Activated CD4-positive, alpha-beta T cell treated with anti-CD3 and anti-CD28 coated beads, Interleukin-2, amount 50 U/mL, for 24 hours (primary cell): ENCODE measurements around the gene CYP2U1.

ENCODE experiments used
- DNase-seq, 2 donors: peaks; one replicate each; pipeline ENCODE4 v3.0.0-alpha.2; 2020; ENCODE audit warnings: low read depth in 1 of 2, low spot score in 1 of 2

The CYP2U1 gene

GRCh38 chr4:107978716-107979451, 47.5 kb downstream of the CYP2U1 start:
- no peak for DNase-seq

- no peak for DNase-seq
These were observed 56.8 kb downstream of the CYP2U1 start for GRCh38 chr4:107987916-107988762.

DNA sequence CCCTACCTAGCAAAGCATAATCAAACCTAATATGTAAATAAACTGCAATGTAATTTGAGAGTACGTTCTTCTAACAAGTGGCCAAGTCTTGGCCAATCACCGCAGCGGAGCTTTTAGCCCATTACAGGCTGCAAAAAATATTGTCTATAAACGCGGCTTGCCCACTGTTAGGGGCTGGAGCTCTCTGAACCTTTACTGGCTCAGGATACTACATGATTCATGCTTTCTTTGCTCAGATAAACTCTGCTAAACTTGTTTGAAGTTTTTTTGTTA, 57.4 kb downstream of the CYP2U1 start:
- DNase-seq = no peak

GRCh38 chr4:107989162-107989536, 57.8 kb downstream of the CYP2U1 start:
- DNase-seq = no peak

DNA sequence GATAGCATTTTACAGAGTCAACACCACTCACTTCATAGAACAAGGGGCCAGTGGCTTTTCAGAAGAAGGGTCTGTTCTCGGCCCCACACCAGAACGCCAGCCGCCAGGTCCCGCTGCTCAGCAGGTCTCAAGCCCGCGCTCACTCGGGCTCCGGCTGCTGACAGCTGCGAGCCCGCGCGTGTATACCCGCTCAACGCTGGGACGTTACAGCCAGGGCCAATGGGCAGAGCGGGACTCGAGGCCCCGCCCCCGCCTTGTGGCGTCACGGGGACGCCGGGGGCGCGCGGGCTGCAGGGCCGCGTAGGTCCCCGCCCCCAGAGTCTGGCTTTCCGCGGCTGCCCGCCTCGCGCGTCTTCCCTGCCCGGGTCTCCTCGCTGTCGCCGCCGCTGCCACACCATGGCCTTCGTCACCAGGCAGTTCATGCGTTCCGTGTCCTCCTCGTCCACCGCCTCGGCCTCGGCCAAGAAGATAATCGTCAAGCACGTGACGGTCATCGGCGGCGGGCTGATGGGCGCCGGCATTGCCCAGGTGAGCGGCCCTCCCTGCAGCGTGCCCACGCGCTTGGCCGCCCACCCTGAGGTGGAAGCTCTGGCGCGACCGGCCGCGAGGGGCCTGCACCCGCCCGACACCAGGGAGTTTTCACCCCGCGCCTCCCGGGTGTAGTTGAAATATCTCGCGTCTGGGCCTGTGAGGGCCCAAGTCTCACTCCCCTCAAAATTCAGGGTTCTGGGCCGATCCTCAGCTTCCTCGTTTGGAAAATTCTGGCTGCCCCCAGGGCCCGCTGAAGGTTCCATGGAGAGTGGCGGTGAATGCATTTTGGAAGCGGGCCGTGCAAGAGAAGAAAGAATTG, 58.4 kb downstream of the CYP2U1 start, which contains the start of gene HADH:
HADH (plus strand) TSS at position 353 of the 850 bp plus-strand sequence; CDS start at position 397, 44 bp downstream.
- DNase-seq = peak; percentile 85 to 89

- no peak for DNase-seq
These were observed 60.7 kb downstream of the CYP2U1 start for GRCh38 chr4:107991945-107992630.

DNA sequence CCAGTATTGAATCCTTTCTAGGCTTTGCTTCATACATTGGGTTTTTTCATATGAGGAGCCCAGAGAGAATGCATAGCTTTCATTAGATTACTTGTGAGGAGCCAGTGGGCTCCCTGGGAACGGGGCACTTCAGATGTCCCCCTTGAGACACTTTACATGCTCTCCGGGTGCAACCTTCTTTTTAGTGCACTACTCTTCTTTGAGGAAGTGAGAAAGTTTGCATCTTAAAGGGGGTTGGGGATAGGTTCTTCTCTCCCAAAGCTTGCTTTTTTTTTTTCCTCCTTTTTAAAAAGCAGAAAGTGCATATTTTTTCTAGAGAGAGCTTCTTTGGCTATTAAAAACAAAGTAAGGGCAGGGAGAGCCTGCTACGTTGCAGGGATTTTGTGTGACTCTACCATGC, 62.6 kb downstream of the CYP2U1 start:
- DNase-seq = no peak

GRCh38 chr4:107994894-107995293, 63.5 kb downstream of the CYP2U1 start:
- no peak for DNase-seq

DNA sequence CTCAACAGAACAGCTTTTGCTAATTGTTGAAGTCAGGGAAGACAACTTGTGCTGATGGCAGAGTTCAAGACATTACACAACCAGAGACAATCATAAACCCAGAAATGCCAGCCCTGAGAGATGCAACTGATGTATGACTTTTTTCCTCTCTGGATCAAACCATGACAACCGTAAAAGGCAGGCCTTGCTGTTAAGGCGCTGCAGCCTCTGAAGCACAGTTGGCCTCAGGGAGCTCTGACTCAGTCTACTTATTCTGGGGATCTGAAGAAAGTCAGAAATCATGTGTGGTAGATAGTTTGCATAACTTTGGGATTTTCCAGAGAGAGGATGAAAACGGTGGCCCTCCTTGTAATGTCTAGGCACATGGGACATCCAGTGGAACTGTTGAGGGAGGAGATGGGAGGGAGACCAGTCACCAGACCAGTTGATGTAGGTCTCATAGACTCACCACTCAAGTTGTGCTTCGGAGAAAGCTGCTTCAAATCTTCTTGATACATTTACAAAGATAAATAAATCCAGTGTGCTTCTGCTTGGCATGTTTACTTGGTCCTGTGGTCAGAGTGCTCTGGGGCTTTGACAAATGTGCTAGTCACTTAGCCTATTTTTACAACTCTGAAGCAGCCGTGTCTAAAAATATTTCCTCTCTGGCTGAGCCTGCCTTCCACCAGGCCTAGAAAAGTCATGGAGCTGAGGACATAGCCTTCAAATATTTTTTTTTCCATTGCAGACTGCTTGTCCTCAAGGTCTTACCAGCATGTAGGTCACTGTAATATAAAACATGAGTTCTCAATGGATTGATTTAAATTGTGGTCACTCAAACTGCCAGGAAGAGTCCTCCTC, 65.8 kb downstream of the CYP2U1 start:
- no peak for DNase-seq

DNA sequence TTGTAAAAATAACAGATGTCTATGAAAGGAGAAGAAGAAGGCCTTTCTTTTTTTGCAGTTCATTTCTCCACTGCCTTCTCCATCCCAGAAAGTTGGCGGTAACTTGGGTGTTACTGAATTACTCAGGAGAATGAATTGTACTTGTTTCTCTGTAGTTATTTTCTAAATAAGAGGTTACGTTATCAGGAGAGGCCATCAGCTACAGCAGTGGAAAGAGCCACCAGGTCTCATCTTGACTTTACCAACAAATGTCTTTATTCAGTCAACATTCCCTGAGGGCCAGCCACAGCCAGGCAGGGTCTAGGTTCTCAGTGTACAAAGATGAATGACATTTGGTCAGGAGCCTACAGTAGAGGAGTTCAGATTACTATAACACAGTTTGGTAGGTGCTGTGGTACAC, 66.4 kb downstream of the CYP2U1 start:
- DNase-seq = no peak

DNA sequence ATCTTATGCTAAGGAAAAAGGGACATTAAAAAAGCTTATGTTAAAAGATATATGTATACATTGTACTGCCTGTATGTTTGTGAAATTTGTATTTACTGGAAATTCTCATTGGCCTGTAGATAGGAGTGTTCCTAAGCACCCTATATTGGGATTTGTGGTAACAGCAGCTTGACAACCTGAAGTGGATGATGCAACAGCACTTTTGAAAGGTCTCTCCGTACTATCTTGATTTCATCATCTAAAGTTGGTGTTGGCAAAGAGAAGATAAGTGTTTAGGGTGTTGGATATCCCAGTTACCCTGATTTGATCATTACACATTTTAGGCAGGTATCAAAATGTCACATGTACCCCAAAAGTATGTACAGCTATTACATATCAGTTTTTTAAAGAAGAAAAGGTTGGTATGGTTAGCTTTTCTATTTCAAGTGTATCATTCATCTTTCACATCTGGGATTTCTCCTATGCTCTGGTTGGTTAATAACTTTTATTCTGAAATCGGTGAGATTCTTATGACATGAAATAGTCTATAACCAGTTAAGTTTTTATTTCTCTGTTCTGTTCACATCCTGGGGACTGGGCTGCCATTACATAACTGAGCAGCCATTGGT, 68.7 kb downstream of the CYP2U1 start:
- no peak for DNase-seq

DNA sequence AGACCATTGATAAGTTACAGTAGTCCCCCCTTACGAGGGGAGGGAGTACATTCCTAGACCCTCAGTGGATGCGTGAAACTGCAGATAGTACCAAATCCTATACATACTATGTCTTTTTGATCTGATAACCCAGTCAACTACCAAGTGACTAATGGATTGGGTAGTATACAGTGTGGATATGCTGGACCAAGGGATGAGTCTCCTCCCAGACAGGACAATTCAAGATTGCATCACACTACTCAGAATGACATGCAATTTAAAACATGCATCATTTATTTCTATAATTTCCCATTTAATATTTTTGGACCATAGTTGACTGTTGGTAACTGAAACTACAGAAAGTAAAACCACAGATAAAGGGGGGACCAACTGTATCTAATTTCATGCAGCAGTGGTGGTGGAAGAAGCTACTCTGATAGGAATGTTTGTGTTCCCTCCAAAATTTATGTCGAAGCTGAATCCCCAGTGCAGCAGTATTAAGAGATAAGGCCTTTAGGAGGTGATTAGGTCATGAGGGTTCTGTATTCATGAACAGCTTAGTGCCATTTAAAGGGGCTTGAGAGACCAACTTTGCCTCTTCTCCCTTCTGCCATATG, 70.3 kb downstream of the CYP2U1 start:
- DNase-seq = no peak
